ENCODE results near the gene PRRC2B. TPM values are rescaled to one million over a fixed set of nuclear protein-coding genes. Genes with fewer than 3 reads are reported as not detected.
A peak's percentile ranks its signal among the peaks of the same experiment; 100 is the strongest.
"Not testable (repeated sequence)": the region's sequence is repeated elsewhere in the genome, so short reads cannot be mapped to it uniquely, and the experiment has no call there.

PRRC2B gene
- total RNA-seq, 4 donors from 2014 or later, result 80.7 to 126 (median 100) TPM

GRCh38 chr9:131502781-131503625 lies 109.1 kb downstream of the PRRC2B start, which contains the start of gene POMT1:
TSS of gene POMT1 (plus strand) at chr9:131502918. CDS start at chr9:131504219, 1,301 bp downstream.
- ATAC-seq (ENCODE audit: low FRiP score) (peak; percentile 94), DNase-seq (ENCODE audit: low spot score) (peak; percentile 59)
- TF ChIP-seq CTCF (IDR thresholded peaks at IDR 0.05), result no peak

GRCh38 chr9:131503626-131504465 lies 110.0 kb downstream of the PRRC2B start:
- no peak for TF ChIP-seq CTCF (IDR thresholded peaks at IDR 0.05)
- DNase-seq (ENCODE audit: low spot score), result no peak
- ATAC-seq (ENCODE audit: low FRiP score), result no peak

GRCh38 chr9:131505012-131505411 lies 111.1 kb downstream of the PRRC2B start:
- no peak for DNase-seq (ENCODE audit: low spot score)
- no peak for ATAC-seq (ENCODE audit: low FRiP score)
- no peak for TF ChIP-seq CTCF (IDR thresholded peaks at IDR 0.05)

GRCh38 chr9:131511416-131511815 lies 117.5 kb downstream of the PRRC2B start:
- no peak for TF ChIP-seq CTCF (IDR thresholded peaks at IDR 0.05)
- ATAC-seq (ENCODE audit: low FRiP score), result no peak

GRCh38 chr9:131511880-131512279 lies 118.0 kb downstream of the PRRC2B start:
- DNase-seq (ENCODE audit: low spot score) (no peak), ATAC-seq (ENCODE audit: low FRiP score) (no peak)
- no peak for TF ChIP-seq CTCF (IDR thresholded peaks at IDR 0.05)

More at GRCh38 chr9:131511416-131511815, 117.5 kb downstream of the PRRC2B start:
- DNase-seq (ENCODE audit: low spot score), result no peak

- ATAC-seq (ENCODE audit: low FRiP score) (no peak), DNase-seq (ENCODE audit: low spot score) (no peak)
- TF ChIP-seq CTCF (IDR thresholded peaks at IDR 0.05), result no peak
These were observed 119.3 kb downstream of the PRRC2B start for GRCh38 chr9:131513177-131513576.

- not testable (repeated sequence) for DNase-seq (ENCODE audit: low spot score); ATAC-seq (ENCODE audit: low FRiP score)
These were observed 121.7 kb downstream of the PRRC2B start for GRCh38 chr9:131515559-131516031.

Measured in omental fat pad (tissue), 4 donors.